ENCODE results near the gene ATL2.
"Not testable (repeated sequence)": the region's sequence is repeated elsewhere in the genome, so short reads cannot be mapped to it uniquely, and the experiment has no call there.

ATL2 gene

GRCh38 chr2:38416296-38417036, 39.4 kb upstream of the ATL2 start:
- no peak for DNase-seq (ENCODE audit: low spot score)
- no peak for TF ChIP-seq CTCF (IDR thresholded peaks at IDR 0.05; ENCODE audit: borderline replicate concordance, control extremely low read depth, extremely low read depth, insufficient read depth, missing control alignments)
- in situ Hi-C loops (cut with MboI; ENCODE audit: low sequenced_read_pairs, unreplicated experiment): no loop called here

GRCh38 chr2:38415728-38416291, 38.7 kb upstream of the ATL2 start:
- DNase-seq (ENCODE audit: low spot score): no peak

GRCh38 chr2:38415023-38415422, 38.0 kb upstream of the ATL2 start:
- in situ Hi-C loops (cut with MboI; ENCODE audit: low sequenced_read_pairs, unreplicated experiment): no loop called here
- TF ChIP-seq CTCF (IDR thresholded peaks at IDR 0.05; ENCODE audit: borderline replicate concordance, control extremely low read depth, extremely low read depth, insufficient read depth, missing control alignments): no peak
- no peak for DNase-seq (ENCODE audit: low spot score)

More at GRCh38 chr2:38415728-38416291, 38.7 kb upstream of the ATL2 start:
- TF ChIP-seq CTCF (IDR thresholded peaks at IDR 0.05; ENCODE audit: borderline replicate concordance, control extremely low read depth, extremely low read depth, insufficient read depth, missing control alignments): no peak
- in situ Hi-C loops (cut with MboI; ENCODE audit: low sequenced_read_pairs, unreplicated experiment): no loop called here

- in situ Hi-C loops (cut with MboI; ENCODE audit: low sequenced_read_pairs, unreplicated experiment); DNase-seq (ENCODE audit: low spot score): not testable (repeated sequence)
Measured at GRCh38 chr2:38412235-38412871, 35.3 kb upstream of the ATL2 start.

- in situ Hi-C loops (cut with MboI; ENCODE audit: low sequenced_read_pairs, unreplicated experiment): no loop called here
- DNase-seq (ENCODE audit: low spot score): no peak
- no peak for TF ChIP-seq CTCF (IDR thresholded peaks at IDR 0.05; ENCODE audit: borderline replicate concordance, control extremely low read depth, extremely low read depth, insufficient read depth, missing control alignments)
Measured at GRCh38 chr2:38409156-38410102, 32.4 kb upstream of the ATL2 start.

GRCh38 chr2:38407111-38407682, 30.1 kb upstream of the ATL2 start:
- no peak for DNase-seq (ENCODE audit: low spot score)
- no peak for TF ChIP-seq CTCF (IDR thresholded peaks at IDR 0.05; ENCODE audit: borderline replicate concordance, control extremely low read depth, extremely low read depth, insufficient read depth, missing control alignments)
- in situ Hi-C loops (cut with MboI; ENCODE audit: low sequenced_read_pairs, unreplicated experiment): no loop called here
